ENCODE data around the gene SMCO3. TPM values are rescaled to one million over a fixed set of nuclear protein-coding genes. Genes with fewer than 3 reads are reported as not detected.

The SMCO3 gene
- total RNA-seq, 4 donors from 2014 or later, result 0.12 TPM; not detected in 3

DNA sequence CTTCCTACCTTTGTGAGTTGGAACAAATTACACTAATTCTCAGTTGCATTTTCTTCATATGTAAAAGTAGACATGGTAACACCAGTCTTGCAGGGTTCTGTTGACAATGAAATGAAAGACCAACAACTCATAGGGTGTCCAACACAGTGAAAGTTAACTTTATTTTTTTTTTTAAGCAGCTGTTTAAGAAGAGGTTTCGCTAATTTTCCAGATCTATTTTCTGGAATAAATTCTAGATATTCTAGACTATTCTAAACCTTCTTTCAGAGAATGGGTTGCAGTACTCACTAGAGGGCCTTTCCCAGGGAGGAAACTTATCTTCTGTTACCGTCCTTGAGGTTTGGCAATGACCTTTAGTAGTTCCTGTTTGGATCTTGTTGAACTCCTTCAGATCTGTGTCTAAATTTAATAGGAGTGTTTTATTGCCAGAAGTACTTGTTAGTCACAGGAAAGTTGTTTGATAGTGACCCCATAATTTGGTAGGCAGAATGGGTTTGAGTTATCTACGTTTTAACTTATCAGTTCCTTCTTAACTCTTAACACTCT, 32.1 kb upstream of the SMCO3 start:
- Histone ChIP-seq H3K4me3 (no peak overlapping the region), H3K4me1 (peaks cover 27 to 41% of the 10 kb centered on the region in 2 donors), H3K9me3 (no peaks in the 10 kb centered on the region), H3K36me3 (no peaks in the 10 kb centered on the region), H3K27me3 (no peaks in the 10 kb centered on the region), H3K27ac (peak overlapping the region; percentile 13 to 62 (median 46))
- intact Hi-C loops (cut with DNase I; ENCODE audit: low total_unique reads), result loop anchor here (1.0 to 5.0 kb wide), 3 partner anchors 149 to 421 kb away; no protein-coding TSS in a partner anchor
- in situ Hi-C loops (cut with MboI; ENCODE audit: low sequenced_read_pairs in 4 of 4), result loop anchor here (5.0 to 25.0 kb wide), 6 partner anchors 149 to 419 kb away; partner anchors contain the start of gene RERG (in 1 of the 4)
- TF ChIP-seq, protein P1, sequence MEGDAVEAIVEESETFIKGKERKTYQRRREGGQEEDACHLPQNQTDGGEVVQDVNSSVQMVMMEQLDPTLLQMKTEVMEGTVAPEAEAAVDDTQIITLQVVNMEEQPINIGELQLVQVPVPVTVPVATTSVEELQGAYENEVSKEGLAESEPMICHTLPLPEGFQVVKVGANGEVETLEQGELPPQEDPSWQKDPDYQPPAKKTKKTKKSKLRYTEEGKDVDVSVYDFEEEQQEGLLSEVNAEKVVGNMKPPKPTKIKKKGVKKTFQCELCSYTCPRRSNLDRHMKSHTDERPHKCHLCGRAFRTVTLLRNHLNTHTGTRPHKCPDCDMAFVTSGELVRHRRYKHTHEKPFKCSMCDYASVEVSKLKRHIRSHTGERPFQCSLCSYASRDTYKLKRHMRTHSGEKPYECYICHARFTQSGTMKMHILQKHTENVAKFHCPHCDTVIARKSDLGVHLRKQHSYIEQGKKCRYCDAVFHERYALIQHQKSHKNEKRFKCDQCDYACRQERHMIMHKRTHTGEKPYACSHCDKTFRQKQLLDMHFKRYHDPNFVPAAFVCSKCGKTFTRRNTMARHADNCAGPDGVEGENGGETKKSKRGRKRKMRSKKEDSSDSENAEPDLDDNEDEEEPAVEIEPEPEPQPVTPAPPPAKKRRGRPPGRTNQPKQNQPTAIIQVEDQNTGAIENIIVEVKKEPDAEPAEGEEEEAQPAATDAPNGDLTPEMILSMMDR (IDR thresholded peaks at IDR 0.05 in 4 of 5, conservative IDR thresholded peaks at IDR 0.05 in 1 of 5), result no peak
- no peak for TF ChIP-seq POLR2A (IDR thresholded peaks at IDR 0.05)
- ATAC-seq (peak in 1 of 2 donors; percentile 45), DNase-seq (no peak)

DNA sequence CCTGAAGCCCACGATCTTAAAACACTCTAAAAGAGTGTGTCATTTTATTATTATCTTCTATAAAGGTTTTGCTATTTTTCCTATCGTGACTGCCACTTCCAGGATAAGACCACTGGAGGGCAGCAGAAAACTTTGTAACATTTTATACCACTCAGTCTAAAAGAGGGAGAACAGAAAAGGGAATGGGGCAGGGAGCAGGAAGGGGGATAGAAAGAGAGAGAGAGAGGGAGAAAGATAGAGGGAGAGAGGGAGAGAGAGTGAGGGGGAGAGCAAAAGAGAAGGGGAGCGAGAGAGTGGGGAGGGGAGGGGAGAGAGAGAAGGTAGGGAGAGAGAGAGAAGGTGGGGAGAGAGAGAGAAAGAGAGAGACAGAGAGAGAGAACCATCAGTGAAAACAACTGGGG, 31.4 kb upstream of the SMCO3 start:
- TF ChIP-seq POLR2A (IDR thresholded peaks at IDR 0.05), result no peak
- TF ChIP-seq, protein P1 (IDR thresholded peaks at IDR 0.05 in 4 of 5, conservative IDR thresholded peaks at IDR 0.05 in 1 of 5), result peak; percentile 68 to 76 (median 71)
- ATAC-seq (peak; percentile 53 to 61), DNase-seq (no peak)
- Histone ChIP-seq H3K9me3 (no peaks in the 10 kb centered on the region), H3K27me3 (no peaks in the 10 kb centered on the region), H3K36me3 (no peaks in the 10 kb centered on the region), H3K27ac (peak overlapping the region; percentile 13 to 62 (median 46)), H3K4me3 (no peak overlapping the region), H3K4me1 (peaks cover 29 to 43% of the 10 kb centered on the region in 2 donors)
- in situ Hi-C loops (cut with MboI; ENCODE audit: low sequenced_read_pairs in 4 of 4), result loop anchor here (5.0 to 25.0 kb wide), 6 partner anchors 149 to 419 kb away; partner anchors contain the start of gene RERG (in 1 of the 4)
- intact Hi-C loops (cut with DNase I; ENCODE audit: low total_unique reads), result loop anchor here (2.0 to 5.0 kb wide), 4 partner anchors 47 to 422 kb away; partner anchors contain the start of gene RERG

DNA sequence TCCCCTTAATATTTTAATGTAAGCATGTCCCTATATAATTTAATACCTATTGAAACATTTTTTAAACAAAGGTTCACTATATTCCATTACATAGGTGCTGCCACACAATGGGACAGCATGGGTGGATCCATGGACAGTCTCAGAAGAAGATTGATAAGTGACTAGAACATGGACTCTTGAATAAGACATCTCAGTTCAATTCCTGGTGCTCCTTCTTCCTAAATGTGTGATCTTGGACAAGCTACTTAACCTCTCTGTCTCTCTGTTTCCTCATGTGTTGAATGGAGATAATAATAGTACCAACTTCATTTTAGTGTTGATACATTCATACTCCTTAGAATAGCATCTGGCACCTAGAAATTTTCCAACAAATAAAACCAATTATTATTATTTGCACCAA, 30.4 kb upstream of the SMCO3 start:
- intact Hi-C loops (cut with DNase I; ENCODE audit: low total_unique reads) (loop anchor here (2.0 kb wide), 2 partner anchors 48 to 376 kb away; partner anchors contain the start of gene RERG), in situ Hi-C loops (cut with MboI; ENCODE audit: low sequenced_read_pairs in 4 of 4) (loop anchor here (5.0 to 25.0 kb wide), 6 partner anchors 150 to 420 kb away; partner anchors contain the start of gene RERG (in 1 of the 4))
- TF ChIP-seq POLR2A (IDR thresholded peaks at IDR 0.05), result no peak
- TF ChIP-seq, protein P1 (IDR thresholded peaks at IDR 0.05 in 4 of 5, conservative IDR thresholded peaks at IDR 0.05 in 1 of 5), result no peak
- Histone ChIP-seq H3K36me3 (no peaks in the 10 kb centered on the region), H3K9me3 (no peaks in the 10 kb centered on the region), H3K4me1 (peaks cover 29 to 43% of the 10 kb centered on the region in 2 donors), H3K4me3 (no peak overlapping the region), H3K27ac (no peak overlapping the region), H3K27me3 (no peaks in the 10 kb centered on the region)
- no peak for DNase-seq
- no peak for ATAC-seq

DNA sequence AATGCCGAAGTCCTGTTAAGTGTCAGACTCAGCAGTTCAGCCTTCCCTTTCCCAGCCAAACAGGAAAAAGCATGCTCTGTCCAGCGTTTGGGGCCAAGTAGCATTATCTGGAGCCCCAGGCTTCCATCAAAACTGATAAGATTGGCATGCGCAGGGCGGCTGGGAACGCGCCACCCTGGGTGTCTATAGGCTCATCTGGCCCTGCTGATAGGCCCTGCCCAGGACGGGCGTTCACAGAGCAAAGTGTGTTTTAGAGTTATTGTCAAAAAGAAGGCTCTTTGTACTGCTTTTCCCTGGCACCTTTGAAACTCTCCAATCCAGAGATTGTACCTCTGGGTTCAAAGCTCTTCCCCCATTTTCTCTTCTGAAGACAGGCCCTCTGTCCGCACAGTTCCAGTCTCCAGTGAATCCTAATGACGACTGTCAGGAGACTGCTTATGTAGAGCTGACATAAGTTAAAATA, 29.5 kb upstream of the SMCO3 start, which contains the start of gene ART4:
TSS of gene ART4 (minus strand) at position 102 of the 463 bp plus-strand sequence. CDS start 413 bp downstream, outside the sequence.
- H3K4me3 ChIP-seq, result peak within 1 kb of the TSS in 1 of 4 donors; percentile 8
- H3K27me3 ChIP-seq, result no peaks in the 10 kb centered on the region
- in situ Hi-C loops (cut with MboI; ENCODE audit: low sequenced_read_pairs in 4 of 4), result loop anchor here (5.0 to 25.0 kb wide), 6 partner anchors 151 to 421 kb away; partner anchors contain the start of gene RERG (in 1 of the 4)
- peak within 1 kb of the TSS; percentile 29 to 67 (median 62) for H3K27ac ChIP-seq
- intact Hi-C loops (cut with DNase I; ENCODE audit: low total_unique reads), result no loop called here
- no peaks in the 10 kb centered on the region for H3K9me3 ChIP-seq
- peaks cover 29 to 43% of the 10 kb centered on the region in 2 donors for H3K4me1 ChIP-seq
- TF ChIP-seq POLR2A (IDR thresholded peaks at IDR 0.05), result no peak
- TF ChIP-seq, protein P1 (IDR thresholded peaks at IDR 0.05 in 4 of 5, conservative IDR thresholded peaks at IDR 0.05 in 1 of 5), result no peak
- DNase-seq (no peak), ATAC-seq (no peak)
- no peaks in the 10 kb centered on the region for H3K36me3 ChIP-seq

All from gastrocnemius medialis (tissue), 4 donors.